T-helper 9 cell (primary cell): ENCODE data around the gene MSI2.

ENCODE experiments used
- DNase-seq: peaks from one replicate; pipeline ENCODE4 v3.0.0-alpha.2; 2020

MSI2 gene

DNA sequence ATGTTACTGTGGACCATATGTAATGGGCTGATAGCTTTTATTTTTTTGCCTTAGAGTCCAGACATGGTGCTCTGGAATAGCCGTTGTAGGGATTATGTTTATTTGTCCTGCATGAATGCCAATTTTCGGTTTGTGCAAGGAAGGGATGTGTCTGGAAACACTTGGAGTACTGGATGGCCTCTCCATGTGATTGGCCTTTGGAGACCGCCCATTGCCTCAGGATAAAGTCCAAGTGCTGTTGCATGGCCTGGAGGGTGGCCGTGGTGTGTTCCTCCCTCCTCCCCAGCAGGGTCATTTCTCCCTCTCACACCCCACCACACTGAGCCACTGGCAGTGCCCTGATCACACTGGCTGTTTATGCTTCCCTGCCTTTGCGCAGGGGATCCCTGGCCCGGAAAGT, 93.9 kb downstream of the MSI2 start:
- no peak for DNase-seq

DNA sequence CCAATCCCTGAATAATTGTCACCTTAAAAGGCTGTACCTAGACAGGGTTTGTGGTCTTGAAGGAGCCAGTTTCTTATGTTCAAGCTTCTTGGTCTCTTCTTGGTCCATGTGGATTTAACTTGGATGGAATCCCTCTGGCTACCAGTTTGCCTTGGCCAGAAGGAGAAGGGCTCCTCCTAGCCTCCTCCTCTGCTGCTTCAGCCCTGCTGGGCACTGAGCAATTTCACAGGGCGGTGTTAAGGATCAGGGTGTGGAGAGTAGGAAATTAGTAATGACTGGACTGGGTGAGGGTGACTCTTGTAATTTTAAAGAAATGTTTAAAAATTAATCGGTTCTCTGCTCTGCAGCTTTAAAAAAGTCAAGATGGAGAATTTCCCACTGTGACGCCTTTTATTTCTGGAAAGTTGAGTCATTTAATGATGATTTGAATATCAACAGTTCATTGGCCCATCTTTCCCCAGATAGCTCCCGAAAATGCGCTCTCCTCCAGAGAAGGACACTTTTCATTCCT, 96.4 kb downstream of the MSI2 start:
- DNase-seq, result no peak

DNA sequence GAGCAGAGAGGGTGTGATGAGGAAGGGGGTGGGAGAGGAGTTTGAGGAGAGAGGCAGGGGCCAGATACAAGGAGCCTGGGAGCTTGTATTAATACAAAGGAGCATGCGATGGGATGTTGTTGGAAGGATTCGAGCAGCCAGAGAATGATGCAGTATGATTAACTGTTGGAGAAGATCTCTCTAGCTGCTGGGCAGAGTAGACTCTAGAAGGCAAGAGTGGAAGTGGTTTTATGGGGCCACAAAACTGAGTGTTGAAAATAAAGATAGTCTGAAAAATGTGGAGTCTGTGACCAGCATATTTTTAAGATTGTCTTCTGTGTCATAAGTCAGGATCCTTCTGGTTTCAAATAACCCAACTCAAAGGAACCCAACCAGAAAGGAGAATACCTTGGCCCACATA, 98.3 kb downstream of the MSI2 start:
- DNase-seq, result no peak

DNA sequence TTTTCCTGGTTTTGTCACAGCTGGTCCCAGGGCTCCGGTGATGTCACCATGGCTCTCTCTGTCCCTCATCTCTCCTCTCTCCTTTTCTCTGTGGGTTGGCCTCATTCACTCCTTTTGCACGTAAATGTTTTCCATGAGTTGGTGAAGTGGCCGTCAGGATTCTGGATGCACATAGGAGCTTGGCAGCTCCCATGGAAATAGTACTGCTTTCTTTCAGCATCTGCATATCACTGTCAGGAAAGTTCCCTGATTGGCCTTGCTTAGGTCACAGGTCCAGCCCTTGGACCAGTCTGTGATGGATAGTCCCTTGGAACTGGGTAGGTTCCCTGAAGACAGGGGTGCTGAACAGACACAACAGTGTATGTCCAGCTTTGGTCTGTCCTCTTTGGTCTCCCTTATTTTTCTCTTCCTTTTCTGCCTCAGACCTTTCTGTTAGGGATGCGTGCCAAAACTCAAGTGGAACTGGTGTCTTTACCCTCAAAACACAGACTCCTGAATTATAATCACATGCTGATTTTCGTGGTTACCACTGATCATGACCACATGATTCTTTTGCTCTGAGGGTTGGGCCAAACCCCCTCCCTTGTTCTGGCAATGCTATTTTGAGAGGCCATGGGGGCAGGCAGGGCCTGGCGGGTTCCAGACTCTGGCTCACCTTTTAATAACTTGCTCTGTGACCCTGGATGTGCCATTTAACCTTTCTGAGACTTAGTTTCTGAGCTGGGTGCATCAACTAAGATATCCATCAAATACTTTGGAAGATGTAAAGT, 99.0 kb downstream of the MSI2 start:
- no peak for DNase-seq

DNA sequence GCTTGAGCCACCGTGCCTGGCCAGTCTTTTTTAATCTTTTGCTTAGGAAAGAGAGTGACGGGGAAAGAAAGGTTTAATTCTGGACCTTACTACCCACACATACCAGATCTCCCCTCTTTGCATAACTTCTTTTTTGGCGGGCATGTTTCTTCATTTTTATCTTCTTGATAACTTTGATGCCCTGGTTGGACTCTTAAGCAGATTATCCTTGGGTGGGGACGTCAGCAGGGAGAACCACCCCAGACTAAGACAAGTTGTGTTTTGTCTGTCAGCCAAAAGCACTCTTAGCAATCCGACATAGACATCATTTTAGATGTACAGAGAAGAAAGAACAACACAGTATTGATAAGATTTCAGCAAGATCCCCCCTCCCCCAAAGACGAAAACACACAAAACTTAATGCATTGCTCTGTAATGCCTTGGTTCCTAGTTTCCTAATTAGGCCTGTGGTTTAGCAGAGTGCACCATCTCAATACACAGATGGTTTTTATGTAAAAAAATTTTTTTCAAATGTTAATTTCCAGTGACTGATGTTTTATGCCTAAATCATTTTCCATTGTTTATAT, 99.9 kb downstream of the MSI2 start:
- no peak for DNase-seq

DNA sequence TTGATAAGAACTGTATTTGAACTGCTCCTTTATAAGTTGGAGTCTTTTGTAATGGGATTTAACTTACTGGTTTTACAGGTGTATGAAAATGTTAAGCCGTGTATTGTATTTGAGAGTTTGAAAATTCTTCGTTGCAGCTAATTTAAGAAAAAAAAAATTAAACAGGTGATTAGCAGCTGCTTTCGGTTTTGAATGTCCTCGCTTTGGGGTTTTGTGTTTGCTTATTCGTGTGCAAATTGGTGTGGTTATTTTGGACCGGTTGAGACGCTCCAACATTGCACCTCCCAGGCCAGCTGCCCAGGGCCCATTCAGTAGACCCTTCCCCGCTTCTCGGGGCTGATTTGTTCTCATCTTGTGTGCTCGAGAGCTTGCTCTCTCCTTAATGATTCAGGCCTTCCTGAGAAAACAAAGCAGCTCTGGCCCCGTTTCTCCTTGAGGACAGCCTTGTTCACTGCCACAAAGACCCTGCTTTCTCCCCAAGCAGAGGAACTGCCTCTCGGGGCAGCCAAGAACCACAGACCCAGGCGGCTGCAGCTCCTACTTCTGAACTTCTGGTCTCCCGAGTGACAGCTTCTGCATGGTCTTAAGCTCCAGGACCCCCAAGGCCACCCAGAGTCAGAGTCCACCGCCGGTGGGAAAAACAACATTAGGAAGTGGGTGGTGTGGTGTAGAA, 100.5 kb downstream of the MSI2 start:
- DNase-seq, result no peak

DNA sequence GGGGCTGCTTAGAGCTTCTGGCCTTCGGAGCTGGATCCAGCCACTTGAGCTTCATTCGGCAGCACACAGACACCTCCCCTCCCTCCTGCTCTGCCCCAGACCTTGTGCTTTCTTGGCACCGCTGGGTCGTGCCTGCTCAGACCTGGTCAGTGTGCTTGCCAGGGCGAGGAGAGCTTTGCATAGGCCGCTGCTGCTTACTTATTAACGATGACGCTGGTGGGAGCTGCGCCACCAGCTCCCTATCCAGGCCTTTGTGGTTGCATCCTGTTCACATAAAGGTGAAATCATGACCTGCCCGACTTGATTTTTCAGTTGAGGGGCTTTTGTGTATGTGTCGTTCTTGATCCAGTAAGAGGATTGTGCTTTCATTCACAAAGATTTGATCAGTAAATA, 101.1 kb downstream of the MSI2 start:
- no peak for DNase-seq

DNA sequence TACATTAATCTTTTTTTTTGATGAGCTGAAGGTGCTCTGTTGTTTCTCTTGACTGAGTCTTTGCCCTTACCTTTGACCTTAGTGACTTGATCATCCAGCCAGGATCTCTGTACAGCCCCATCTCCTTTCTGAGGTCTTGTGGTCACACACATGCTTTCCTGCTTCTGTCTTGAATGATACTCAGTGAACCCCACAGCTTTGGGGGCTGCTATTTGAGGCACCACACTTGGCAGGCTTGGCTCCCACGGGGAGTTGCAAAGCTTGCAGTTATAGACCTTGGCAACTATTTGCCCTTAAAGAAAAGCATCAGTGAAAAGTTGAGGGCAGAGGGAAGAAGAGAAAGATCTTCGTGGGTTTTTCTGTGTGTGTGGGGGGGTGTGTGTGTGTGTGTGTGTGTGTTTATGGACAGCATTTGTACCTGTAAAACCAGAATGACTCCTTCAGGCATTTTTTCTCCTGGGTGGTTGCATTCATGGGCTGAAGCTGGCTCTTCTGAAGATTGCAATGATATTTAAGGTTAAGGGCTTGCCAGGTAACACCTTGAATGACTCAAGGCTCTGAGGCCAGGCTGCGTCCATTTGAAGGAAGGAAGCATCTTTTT, 101.6 kb downstream of the MSI2 start:
- DNase-seq, result no peak

DNA sequence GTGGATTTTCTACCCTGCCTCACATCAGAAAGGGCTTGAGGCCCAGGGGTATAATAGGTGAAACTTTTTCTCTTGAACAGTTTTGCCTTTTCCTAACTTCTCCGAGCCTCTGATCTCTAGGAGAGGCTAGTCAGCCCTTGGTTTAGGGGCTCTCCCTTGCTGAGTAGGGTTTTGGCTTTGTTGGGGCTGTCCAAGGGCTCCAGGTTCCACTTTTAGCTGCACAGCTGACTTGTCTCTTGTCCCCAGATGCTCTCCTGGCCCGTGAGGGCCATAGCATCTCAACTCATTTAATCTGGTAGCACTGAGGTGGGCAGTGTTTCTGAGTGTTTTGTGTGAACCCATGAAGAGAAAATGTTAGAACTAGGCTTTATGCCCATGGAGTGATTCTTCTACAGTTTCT, 103.9 kb downstream of the MSI2 start:
- no peak for DNase-seq

DNA sequence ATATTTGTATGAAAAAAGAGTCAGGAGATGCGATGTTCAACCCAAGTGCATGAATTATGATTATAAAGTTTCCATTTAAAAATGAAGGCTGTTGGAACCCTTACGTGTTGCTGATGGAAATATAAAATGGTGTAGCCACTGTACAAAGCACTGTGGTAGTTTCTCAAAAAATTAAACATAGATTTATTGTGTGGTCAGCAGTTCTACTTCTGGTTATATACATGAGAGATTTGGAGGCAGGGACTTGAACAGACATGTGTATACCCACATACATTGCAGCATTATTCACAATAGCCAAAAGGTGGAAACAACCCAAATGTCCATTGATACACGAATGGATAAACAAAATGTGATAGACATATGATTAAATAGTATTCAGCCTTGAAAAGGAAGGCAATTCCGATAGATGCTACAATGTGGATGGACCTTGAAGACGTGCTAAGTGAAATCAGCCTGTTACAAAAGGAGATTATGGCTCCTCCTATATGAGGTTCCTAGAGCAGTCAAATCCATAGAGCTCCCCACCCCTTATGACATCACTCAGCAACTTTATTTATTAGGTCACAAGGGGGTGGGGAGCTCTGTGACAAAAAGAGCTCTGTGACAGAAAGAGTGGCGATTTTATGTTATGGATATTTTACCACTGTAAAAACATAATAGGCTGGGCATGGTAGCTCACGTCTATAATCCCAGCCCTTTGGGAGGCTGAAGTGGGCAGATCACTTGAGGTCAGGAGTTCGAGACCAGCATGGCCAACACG, 106.7 kb downstream of the MSI2 start:
- DNase-seq, result no peak

DNA sequence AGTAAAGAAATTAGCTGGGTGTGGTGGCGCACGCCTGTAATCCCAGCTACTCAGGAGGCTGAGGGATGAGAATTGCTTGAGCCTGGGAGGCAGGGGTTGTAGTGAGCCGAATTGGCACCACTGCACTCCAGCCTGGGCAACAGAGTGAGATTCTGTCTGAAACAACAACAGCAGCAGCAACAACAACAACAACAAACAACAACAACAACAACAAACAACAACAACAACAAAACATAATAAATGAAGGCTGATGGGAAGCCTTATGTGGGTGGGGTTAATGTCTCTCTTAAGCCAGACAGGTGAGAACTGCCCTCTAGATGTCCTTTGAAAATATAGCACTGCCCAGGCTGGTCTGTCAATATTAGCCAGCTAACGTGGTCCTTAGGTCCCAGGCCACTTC, 107.3 kb downstream of the MSI2 start:
- DNase-seq, result no peak

DNA sequence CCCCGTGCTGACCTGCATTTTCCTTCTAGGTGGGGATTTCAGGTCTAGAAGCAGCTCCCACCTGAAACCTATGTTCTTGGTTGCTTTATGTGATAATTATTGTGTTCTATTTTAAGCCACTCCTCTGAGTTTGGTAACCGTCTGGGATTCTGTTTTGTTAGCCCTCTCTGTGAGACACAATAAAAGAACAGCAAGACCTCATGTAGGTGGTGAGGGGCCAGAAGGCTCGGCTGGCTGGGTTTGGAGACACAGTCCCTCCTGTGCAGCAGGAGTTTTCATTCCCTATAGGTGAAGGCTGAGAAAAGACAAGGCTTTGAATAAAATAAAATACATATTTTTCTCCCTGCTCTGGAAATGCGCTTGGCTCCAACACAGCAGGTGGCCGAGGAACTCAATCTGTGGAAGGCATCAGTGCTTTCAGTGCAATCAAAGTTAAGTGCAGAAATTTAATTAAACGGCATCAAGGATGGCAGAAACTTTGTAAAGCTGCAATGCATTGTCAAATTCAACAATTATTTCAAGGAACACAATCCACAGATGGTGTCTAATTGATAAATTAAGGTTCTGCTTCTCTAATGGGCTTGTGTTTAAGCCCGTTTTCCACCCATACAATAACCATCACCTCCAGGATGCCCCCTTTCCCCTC, 107.8 kb downstream of the MSI2 start:
- no peak for DNase-seq

DNA sequence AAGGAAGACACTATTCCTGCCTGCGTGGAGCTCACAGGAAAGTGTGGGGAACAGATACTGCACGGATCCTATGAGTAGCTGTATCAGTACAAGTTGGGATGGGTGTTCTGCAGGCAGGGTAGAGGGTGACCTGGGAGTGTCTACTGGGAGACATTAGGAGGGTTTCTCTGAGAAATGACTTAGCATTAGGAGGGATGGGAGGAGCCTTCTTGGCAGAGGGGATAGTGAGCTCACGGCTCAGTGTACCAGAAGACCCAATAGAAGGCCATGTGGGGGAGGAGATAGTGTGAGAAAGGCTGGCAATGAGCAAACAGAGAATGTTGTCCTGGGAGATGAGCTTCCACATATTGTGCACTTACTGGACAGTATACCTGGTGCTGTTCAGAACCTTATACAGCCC, 109.1 kb downstream of the MSI2 start:
- DNase-seq, result no peak

DNA sequence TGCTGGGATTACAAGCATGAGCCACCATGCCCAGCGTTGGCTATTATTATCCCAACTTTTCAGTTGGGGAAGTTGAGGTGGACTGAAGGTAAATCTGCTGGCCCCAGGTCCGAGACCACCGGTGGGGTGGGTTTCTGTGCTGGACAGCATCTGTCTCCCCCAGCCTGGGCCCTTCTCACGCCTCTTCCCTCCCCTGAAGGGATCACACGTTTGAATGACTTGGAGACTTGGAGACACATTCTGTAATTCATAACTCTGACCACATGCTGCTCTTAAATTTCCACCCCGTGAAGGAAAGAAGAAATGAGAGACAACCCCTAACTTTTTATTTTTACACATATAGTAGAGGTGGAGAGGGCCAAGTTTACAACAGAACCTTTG, 109.8 kb downstream of the MSI2 start:
- DNase-seq, result no peak

DNA sequence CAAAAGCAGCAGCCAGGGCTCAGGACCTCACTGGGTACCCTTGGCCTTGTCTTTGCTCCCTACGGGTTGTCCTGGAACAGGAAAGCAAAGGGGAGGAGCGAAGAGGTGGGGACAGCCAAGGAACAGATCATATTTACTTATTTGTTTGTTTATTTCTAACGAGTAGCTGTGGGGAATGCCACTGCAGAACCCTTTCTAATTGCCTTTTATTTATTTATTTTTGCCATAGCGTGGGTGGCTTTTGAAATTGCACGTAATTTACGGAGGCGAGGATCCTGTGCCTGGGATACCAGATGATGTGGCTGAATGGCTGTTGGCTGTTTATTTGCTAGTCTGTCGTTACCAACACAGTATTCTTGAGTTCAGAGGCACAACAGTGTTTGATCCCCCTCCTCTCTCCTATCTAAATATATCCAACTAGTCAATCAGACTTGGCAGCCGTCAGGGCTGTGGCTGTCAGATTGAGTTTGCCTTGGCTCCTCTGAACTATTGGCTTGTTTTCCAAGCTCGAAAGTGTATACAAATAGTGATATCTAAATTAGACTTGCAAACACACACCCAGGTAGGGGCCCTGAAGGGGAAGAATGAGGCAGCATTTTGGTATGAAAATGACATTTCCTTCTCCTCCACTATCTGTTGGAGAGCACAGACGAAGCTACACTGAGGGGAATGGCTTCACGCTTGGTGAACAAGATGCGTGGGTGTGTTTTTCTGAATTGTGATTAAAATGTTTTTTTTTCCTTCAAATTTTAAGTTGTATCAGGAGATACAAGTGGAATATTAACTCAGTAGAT, 110.4 kb downstream of the MSI2 start:
- no peak for DNase-seq

DNA sequence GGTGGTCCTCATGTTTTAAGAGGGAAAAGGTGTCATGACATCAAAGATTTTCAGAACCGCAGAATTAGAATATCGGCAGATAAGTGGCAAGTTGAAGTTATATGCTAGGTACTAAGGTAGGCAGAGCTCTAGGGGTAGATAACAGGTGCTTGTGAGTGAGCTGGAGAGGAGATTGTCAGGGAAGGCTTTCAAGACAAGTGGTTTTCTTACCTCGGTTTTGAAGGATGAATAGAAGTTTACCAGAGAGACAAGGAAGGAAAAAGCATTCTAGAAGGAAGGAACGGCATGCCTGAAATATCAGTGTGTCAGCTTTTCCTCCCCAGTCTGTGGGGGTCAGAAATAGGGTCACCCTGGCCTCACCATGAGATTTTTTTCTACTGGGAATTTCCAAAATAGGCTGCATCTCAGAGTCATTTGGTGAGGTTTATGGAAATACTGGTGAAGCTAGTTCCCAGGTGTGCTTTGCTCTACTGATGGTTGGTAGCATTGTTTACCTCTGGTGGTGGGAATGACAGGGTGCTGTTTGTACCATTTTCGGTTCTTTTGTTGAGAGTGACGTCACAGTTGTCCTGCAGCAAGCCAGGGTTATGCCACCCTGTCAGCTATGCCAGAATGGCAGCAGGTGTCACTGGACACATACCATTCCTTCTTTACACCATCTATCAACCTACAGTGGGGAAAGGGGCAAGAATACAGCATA, 112.5 kb downstream of the MSI2 start:
- no peak for DNase-seq

DNA sequence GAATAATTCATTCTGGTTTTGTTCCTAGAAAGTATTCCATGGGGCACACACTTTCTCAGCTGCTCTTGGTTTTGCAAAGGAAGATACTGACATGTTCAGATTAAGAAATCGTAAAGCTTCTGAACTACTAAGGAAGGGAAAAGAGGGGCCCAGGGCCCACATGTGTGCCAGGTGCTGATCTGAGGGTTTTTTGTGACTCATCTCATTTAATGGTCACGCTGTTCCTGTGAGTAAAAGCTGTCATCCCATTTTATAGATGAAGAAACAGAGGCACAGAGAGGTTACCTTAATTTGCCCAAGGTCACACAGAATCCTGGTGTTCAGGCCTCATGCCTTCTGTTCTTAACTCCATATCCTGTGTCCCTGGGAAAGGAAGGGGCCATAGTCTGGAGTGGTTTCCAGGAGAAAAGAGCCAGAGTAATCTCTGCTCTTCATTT, 113.2 kb downstream of the MSI2 start:
- DNase-seq, result no peak

DNA sequence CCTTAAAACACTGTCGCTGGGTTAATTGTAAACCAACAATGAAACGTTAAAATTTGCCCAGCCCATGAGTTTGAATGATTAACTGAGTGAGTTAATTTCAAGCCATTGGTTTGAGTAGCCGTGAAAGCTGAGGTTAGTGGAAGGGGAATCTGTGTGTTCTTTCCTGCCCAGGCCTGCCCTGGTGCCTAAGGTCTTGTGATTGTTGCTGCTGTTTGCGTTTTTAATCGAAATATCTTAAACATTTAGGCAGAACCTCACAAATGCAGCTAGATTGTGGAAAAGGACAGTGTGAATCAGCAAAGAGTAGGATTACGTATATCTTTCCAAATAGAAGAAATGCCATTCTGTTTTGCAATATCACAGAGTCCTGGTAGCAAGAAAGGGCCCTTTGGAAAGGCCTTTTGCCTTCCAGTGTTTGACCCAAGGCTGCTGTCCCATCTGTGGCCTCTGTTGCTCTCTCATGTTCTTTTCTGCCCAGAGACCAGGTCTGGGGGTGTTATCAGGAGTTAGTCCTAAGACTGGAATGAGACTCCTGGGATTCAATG, 113.8 kb downstream of the MSI2 start:
- no peak for DNase-seq

DNA sequence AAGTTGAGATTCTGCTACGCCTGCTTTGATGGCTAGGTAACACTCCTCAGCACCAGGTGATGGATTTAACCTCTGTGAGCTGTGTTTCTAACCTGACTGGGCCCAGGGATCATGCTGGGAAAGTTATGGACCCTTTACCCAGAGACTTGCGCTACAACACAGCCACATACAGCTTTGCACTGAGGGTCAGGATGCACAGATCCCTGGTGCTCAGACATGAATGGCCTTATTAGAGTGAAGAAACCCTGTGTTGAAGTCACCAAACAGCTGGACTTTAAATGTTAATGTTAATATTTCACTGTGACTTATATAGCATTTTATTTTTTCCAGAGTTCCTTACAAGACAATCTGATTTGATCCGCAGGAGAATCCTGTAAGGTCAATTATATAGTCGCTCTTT, 114.3 kb downstream of the MSI2 start:
- no peak for DNase-seq

DNA sequence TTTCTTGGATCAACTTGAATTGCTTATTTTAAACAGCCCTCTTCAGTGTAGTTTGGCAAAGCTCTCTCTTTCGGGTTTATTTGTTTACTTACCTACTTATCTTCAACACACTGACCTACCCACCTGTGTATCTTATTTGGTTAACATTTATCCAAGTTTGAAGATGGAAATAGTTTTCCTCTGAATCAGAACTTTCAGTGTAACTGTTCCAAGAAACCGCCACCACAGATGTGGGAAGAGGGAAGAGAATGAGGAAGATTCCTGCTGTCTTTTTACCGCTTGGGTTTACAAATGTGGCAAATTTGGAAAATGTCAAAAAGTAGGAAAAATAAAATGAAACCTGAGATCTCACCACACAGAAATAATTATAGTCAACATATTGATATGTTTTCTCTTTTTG, 115.8 kb downstream of the MSI2 start:
- no peak for DNase-seq

DNA sequence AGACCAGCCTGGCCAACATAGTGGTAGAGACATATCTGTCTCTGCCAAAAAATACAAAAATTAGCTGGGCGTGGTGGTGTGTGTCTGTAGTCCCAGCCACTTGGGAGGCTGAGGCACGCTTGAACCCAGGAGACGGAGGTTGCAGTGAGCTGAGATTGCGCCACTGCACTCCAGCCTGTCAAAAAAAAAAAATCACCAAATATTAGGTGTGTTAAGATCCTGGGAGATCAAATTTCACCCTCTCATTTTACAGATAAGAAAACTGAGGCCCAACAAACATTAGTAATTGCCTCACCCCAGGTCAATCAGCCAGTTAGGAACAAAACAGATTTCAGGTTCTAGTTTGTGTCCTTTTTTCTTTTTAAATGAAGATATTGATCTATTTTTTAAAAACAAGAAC, 116.7 kb downstream of the MSI2 start:
- DNase-seq, result no peak
